Hematopoietic multipotent progenitor cell treated with erythropoietin and hydrocortisone succinate and interleukin-3 and kit ligand, for 8 days (in vitro differentiated cells): ENCODE results near the gene BCL11A.

ENCODE experiments used
- DNase-seq: peaks from one replicate; pipeline ENCODE4 v3.0.0-alpha.2; 2015

Gene BCL11A

DNA sequence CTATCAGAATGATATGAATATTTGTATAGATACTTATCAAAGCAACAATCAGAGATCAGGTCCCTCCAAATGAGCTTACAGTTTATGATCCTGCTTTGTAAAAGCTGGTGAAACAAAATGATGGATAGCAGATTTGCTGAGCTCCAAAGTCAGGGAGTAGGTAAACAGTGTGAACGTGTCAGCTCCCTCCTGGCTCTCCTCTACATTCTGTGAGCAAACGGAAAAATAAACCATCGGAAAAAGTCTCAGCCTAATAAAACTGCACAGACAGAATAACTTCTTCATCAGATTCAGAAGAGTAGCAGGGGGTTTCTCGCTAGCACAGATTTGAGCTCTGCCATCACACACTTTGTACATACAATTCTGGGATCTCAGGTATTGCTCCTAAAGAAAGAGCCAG lies 51.3 kb downstream of the BCL11A start:
- DNase-seq: no peak

DNA sequence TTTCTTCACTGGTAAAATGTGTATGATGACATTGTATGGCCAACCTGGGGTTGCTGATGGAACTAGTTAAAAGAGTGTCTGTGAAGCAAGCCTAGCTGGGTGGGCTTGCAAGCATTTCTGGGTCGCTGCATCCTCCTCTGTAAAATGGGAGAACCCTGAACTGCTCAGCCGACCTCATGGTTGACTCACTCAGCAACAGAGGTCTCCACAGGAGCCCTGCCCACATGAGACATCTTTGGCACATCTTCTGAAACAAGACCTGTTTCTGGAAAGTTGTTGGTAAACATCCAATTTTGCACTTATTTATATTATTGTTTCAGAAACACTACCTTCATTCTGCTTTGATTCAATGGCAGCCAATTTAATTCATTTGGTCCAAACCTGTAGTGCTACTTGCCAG lies 52.6 kb downstream of the BCL11A start:
- no peak for DNase-seq

DNA sequence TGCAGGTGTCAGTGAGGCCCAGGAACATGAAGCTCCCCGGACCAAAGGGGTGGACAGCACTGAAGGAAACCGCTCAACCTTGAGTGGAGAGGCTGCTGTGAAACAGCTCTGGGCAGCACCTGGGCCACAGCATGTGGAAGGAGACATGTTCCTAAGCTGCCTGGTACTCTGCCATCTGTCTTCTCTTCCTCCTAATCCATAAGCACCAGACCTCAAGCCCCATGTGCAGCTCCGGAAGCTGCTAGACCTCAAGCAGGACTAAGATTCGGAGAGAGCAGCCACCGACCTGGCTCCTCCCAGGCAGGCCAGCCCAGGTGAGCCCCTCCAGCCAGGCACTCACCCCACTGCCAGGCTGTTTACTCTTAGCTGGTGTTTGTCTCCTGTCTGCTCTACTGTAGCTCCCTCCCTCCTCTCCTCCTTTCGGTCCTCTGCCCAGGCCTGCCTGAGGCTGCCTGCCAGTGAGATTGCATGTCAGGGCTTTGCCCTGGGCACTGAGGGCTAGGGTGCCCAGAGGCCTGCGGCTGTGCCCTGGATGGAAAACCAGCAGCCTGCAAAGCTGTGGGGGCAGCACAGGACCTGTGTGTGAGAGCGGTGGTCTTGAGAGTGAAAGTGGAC lies 53.7 kb downstream of the BCL11A start:
- DNase-seq: no peak

DNA sequence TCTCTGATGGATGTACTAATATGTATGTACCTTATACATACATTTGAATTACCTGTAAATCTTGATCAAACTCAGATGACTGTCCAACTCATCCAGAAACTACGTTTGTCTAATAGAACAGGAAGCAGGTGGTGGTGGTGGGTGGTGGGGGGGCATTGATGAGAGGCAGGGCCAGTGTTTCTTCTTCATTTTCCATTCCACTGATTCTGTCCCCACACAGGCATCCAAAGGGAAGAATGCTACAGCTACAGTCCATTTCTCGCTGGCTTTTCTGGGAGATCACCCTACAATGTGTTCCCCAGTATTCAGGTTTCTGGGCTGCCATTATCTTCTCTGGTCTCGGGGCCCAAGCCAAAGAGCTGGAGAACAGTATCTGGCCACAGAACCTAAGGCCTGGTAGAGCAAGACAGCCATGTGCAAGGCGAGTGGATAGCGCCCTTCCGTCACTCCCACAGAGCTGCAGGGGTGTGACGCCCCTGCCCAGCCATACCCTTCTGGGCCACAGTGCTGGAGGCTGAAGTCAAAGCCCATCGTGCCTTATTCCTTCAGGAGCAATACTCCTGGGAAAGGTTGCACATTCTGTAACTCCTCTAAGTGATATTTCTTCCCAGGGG lies 54.5 kb downstream of the BCL11A start:
- peak; percentile 44 for DNase-seq

DNA sequence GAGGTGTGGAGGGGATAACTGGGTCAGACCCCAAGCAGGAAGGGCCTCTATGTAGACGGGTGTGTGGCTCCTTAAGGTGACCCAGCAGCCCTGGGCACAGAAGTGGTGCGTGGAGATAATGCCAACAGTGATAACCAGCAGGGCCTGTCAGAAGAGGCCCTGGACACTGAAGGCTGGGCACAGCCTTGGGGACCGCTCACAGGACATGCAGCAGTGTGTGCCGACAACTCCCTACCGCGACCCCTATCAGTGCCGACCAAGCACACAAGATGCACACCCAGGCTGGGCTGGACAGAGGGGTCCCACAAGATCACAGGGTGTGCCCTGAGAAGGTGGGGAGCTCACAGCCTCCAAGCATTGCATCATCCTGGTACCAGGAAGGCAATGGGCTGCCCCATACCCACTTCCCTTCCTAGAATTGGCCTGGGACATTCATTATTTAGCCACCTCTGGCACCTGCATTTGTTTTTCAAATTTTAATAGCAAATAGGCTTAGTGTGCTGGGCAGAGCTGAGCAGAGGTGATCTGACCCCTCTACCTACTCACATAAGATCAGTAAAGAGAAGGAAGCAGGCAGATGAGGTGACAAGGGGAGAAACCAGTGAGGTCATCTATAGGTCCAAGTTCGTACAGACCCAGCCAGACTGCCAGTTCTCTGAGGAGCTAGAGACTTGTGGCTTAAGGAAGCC lies 55.2 kb downstream of the BCL11A start:
- DNase-seq: peak; percentile 97

DNA sequence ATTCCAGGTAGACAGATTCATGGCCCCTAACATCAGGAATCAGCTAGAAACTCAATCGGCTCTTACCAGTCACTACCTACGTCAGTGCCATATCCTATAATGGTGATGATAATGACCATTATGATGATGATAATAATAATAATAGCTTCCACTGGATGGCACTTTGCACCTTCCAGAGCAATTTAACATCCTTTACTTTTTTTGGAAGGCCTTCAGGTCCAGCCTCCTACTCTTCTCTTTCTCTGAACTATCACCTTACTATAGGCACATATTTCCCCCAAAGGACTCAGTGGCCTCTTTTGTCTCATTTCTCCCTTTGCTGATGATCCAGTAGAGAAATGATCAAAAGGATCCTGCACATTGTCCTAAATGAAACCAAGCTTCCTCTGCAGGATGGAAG lies 56.0 kb downstream of the BCL11A start:
- DNase-seq: peak; percentile 59

DNA sequence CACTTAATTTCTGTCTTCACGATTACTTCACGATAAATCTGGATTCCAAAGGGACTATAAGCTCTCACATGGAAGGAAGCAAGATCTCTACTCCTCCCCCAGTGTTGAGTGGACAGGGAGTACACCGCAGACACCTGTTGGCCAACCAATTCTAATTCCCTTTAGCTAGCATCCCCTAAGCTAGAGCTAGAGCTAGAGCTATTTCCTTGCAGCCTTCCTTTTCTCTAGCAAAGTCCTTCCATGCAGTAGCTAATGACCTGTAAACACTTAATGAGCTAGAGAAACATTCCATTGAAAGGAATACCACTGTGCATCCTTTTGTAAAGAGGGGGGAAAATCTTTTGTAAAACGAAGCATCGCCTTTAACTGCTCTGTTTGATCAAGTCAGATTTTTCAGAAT lies 56.5 kb downstream of the BCL11A start:
- no peak for DNase-seq

DNA sequence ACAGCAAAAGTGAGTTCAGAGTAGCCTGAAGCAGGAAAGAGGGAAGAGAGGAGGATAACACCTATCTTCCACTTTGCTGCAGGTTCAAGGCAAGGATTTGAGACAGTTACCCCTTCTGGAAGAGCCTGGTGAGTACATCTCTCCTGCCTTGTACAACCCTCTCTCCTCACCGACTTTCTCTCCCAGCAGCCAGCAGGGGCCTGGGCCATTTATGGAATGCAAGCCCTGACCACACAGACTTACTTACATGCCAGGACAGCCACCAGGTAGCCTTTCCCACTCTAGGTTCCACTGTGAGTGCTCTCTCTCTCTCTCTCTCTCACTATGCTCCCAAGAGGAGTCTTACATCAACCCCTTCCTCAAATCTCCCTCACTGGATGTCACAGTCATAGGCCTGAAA lies 57.0 kb downstream of the BCL11A start:
- DNase-seq: no peak

DNA sequence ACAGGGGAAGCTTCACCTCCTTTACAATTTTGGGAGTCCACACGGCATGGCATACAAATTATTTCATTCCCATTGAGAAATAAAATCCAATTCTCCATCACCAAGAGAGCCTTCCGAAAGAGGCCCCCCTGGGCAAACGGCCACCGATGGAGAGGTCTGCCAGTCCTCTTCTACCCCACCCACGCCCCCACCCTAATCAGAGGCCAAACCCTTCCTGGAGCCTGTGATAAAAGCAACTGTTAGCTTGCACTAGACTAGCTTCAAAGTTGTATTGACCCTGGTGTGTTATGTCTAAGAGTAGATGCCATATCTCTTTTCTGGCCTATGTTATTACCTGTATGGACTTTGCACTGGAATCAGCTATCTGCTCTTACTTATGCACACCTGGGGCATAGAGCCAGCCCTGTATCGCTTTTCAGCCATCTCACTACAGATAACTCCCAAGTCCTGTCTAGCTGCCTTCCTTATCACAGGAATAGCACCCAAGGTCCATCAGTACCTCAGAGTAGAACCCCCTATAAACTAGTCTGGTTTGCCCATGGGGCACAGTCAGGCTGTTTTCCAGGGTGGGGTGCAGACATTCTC lies 58.3 kb downstream of the BCL11A start:
- peak; percentile 88 for DNase-seq

DNA sequence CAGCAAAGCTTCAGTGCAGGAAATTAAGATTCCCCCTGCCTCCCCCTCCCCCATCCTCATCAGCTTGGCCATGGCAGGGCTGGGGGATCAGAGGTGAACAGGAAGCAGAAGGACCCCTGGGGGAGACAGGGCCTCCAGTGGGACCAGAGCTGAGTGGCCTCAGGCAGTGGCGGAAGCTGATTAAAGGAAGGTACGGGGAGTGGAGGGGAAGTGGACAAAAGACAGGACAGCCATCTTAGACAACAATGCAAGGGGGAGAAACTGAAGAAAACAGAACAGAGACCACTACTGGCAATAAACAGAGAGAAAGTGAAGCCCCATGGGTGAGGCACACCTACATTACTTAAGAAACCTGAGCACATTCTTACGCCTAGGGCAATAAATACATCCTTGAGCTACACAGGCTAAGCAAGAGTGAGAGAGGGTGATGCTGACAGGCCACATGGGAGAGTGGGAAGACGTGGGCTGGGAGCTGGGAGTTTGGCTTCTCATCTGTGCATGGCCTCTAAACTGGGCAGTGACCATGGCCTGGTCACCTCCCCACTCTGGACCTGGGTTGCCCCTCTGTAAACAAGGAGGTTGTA lies 59.6 kb downstream of the BCL11A start:
- DNase-seq: no peak

DNA sequence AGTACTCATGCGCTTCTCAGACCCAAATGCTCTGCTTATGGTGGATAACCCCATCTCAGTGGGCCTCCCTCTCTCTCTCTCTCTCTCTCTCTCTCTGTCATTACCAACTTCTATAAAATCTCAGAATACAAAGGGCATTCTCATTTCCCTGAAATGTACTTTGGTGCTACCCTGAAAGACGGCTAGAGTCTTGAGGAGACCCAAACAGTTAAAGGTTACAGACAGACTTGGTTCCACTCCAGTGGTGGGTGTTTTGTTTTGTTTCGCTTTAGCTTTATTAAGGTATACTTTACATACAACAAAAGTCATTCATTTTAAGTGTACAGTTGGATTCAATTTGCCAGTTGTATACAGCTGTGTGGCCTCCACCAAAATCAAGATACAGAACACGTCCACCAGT lies 60.9 kb downstream of the BCL11A start:
- no peak for DNase-seq

DNA sequence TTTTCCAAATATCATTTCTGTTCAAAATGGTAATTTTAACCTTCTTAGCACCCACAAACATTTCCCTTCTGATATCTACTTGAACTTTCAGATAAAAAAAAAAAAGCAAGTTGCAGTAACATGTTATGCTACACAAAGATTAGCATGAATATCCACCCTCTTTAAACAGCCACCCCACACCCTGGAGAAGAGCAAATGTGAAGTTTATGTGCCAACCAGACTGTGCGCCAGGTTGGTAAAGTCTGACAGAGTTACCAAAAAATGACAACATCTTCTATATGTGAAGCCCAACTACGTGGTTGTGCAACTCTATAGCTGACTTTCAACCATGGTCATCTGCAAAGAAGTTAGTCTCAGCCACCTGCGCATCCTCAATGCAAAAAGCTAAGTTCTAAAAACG lies 62.6 kb downstream of the BCL11A start:
- peak; percentile 91 for DNase-seq

DNA sequence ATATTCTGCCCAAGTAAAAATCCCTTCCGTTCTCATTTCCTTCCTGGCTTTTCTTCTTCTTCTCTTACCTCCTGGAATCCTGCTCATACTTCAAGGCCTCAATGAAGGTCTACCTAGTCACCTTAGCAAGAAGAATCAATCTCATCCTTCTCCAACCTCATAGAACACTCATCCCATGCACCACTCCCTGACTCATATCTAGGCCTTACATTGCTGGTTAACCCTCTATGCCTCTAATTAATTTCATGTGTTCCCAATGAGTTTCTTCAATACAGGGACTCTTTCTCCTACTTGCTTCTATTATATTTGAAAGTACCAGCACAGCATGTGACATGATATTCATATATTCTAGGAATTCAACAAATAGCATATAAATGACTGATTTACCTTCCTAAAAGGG lies 63.0 kb downstream of the BCL11A start:
- no peak for DNase-seq

DNA sequence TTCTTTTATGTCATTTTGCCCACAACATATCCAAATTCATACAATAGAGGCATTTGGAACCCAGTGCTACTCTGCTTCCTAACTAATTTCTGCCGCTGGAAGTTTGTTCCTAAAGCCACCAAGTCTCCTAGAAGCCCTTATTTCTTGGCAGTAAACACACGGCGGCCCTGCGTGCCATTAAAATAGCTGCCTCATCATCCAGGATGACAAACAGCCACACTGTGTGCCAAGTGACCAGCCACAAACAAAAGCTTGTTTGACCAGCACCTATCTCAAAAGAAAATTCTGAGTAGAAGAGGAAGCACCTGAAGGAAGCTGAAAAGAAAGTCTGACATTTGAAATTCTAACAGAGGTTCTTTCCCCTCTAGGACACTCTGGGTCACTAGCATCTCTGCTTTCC lies 64.2 kb downstream of the BCL11A start:
- no peak for DNase-seq

DNA sequence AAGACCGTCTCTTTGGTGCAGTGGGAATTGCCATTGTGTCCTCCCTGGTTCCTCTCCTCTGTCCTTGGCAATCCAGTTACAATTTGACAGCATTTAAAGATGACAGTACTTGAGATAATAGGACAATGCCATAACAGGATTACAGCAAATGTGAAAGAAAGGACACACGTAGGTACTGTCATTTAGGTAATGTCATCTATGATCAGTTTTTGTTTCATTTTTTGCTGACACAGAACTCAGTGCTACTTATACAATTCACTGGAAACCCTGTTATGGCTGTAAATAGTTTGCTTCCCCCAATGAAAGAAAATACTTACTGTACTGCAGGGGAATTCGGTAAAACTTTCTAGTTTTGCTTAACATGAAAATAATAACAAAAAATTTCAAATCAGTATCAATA lies 65.2 kb downstream of the BCL11A start:
- no peak for DNase-seq

DNA sequence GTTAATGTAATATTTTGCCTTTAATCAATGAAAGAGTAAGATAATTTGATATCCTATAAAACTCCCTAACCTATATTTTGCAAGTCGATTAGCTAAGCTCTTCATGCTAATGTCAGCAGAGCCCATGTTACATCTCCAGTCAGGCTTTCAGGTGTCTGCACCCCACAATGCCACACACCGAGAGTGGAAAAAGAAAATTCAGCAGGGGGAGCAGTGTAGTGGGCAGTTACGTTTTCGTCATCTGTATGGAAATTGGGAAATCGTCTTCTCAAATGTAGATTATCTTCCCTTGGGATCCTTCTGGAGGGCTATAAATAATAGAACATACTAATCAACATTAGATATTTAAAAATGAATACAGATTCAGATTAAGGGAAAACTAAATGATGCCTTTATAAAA lies 66.3 kb downstream of the BCL11A start:
- no peak for DNase-seq

DNA sequence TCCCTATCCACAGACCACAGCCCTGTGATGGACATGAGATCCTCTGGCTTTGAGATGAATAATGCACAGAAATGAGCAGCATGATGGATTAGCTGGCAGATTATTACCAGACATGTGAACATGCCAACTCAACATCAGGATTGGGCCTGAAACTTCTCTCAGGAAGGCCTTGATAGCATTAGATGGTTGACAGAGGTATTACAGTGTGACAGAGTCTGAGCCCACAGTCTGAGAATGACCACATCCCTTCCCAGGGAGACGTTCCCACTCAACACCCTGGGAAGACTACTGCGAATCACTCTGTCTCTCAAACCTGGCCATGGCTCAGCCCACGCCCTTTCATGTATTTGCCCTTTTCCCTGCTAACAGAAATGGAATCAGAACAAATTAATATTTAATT lies 66.9 kb downstream of the BCL11A start:
- DNase-seq: no peak

DNA sequence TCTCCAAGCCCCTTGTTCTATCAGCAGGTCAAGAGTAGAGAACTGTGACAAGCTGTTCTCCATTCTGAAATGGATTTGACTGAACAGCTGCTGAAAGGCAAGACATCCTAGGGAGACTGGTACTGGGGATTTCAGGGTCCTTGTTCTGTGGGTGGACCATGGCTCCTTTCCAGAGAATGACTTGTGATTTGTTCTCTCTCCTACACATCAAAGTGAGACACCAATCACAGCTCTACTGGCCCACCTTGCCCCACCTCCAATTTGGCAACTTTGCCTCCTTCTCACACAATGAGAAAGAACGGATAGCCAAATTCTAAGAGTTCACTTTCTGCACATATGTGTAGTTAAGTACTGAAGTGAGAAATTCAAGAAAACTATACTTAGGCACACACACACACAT lies 67.4 kb downstream of the BCL11A start:
- DNase-seq: no peak

DNA sequence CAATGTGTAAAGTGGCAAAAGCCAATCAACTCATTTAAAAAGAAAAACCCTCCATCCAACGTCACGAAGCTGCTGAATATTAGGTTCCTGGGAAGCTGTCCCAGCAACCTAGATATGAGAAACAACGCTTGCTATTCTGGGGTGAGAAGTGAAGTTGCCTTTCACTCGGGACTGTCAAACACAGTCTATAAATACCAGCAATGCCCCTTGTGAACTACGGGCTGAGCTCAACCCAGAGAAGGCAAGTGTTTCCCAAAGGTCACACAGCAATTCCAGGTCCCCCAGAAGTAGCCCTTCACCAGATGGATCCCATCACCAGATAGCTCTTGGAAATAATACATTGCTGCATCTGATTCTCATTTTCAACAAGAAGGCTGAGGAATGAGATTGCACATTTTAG lies 67.9 kb downstream of the BCL11A start:
- no peak for DNase-seq

DNA sequence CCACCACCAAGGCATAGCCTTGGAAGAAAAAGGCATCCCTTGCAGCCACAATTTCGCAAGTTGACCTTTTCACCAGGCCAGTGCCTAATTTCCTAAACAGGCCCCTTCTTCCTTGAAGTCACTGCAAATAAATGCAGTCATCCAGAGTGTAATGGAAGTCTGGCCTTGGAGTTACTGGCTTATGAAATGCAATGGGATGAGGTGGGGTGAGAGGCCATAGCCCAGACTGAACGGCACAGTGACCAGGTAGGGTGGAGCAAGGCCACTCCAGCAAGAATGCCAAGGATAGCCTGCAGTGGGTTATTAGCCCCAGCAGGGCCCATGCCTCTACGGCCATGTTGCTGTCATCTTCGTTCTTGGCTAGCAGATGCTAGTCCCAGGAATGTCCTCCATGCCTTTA lies 68.4 kb downstream of the BCL11A start:
- no peak for DNase-seq

DNA sequence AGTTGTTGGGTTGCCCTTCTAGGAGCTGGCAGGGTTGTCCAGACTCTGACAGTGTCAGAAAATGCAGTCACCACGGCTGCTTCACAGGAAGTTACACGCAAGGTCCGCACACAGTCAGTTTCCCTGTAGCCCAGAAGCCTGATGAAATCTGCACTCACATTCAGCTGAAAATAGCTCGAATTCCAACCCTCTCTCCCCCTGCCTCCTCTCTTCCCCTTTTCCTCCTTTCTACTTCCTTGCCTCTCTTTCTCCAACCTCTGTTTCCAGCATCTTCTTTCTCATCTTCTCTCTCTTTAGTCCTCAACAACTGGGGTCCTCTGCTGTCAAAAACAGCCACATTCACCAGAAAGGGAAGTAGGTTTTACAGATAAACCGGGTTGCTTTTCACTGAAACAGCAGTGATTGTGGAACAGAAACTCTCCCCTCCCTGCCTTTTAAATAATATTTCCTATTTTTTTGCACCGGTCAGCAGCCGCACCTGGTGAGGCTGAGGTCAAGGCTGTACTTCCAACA lies 69.3 kb downstream of the BCL11A start:
- DNase-seq: no peak

DNA sequence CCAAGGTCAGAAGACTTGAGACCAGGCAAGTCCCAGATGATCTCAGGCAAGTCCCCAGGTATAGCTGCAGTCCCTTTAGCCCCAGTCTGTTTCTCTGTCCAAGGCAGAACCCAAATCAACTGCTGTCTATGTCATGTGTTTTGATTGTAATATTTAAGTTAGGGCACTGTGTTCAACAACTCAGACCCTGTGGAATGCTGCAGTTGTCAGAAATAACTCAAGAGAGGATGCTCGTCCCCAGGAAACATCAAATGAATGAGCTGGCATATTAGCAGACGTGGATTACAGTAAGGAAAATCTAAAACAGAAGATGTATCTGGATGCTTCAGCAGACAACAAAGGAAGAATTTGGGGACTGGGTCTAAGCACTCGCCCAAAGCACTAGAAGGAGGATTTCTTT lies 70.1 kb downstream of the BCL11A start:
- DNase-seq: no peak

DNA sequence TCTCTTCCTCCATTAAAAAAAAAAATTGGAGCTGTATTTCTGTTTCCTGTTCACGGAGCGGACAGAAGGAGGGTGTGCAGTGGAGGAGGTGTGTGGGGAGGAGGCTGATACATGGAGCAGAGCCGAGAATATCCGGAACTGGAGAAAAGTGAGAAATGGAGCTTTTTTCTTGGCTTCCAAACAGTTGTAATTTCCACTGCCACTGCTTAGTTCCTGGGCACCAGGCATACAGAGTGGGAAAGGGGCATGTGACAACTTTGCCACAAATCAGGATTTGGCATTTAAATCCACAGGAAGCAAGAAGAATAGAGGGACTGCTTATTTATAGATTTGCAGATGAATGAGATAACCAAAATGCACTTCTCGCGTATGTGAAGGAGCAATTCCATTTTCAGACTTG lies 71.2 kb downstream of the BCL11A start:
- no peak for DNase-seq

DNA sequence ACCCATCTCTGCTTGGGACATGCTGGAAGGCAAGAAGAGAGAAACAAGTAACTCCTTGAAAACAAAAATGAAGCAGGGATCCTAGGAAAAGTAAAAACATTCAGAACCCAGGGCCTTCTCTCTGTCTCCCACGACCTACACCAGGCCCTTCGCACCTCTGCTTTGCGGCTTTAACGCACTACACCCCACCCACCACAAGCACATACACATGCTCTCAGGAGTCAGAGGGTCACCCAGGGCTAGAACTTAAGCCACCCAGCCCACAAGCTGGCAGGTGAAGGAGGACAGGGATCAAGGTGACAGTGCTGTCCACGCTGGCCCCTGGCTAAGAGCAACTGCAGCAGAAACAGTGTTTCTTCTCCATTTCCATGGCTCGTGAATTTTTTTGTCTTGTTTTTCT lies 72.2 kb downstream of the BCL11A start:
- no peak for DNase-seq
